22Rv1 (cell line): ENCODE measurements around the gene ACTR3C.

Experiments
- ZFX ChIP-seq: fragments of 450-650 bp; IDR thresholded peaks from 2 replicates; pipeline ENCODE4 v1.6.1; 2017; ENCODE audit warnings: antibody characterized with exemption, borderline replicate concordance
- TF ChIP-seq, protein P1 (sequence below): fragments of 450-650 bp; IDR thresholded peaks from 2 replicates; pipeline ENCODE4 v1.5.1; 2017; ENCODE audit warnings: mild to moderate bottlenecking

DNA sequence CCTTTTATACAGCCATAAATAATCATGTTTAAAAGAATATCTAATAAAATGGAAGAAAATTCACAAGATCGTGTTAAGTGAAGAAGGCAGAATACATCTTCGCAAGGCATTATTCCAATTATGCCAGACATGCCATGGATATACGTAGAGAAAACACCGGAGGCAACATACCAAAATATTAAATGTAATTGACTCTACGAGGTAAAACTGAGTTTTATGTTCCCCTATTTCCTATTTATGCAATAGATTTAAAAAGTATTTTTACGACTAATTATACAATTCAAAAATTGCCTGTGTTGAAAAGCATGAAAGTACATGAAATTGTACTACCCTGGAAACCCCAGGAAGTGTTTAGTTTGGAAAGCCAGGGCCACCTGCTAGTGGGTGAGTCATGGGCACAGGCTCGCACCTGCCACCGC, 44.3 kb upstream of the ACTR3C start:
- TF ChIP-seq, protein P1, sequence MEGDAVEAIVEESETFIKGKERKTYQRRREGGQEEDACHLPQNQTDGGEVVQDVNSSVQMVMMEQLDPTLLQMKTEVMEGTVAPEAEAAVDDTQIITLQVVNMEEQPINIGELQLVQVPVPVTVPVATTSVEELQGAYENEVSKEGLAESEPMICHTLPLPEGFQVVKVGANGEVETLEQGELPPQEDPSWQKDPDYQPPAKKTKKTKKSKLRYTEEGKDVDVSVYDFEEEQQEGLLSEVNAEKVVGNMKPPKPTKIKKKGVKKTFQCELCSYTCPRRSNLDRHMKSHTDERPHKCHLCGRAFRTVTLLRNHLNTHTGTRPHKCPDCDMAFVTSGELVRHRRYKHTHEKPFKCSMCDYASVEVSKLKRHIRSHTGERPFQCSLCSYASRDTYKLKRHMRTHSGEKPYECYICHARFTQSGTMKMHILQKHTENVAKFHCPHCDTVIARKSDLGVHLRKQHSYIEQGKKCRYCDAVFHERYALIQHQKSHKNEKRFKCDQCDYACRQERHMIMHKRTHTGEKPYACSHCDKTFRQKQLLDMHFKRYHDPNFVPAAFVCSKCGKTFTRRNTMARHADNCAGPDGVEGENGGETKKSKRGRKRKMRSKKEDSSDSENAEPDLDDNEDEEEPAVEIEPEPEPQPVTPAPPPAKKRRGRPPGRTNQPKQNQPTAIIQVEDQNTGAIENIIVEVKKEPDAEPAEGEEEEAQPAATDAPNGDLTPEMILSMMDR, result no peak
- no peak for TF ChIP-seq ZFX
